ENCODE measurements around the gene GRB2.

DNA sequence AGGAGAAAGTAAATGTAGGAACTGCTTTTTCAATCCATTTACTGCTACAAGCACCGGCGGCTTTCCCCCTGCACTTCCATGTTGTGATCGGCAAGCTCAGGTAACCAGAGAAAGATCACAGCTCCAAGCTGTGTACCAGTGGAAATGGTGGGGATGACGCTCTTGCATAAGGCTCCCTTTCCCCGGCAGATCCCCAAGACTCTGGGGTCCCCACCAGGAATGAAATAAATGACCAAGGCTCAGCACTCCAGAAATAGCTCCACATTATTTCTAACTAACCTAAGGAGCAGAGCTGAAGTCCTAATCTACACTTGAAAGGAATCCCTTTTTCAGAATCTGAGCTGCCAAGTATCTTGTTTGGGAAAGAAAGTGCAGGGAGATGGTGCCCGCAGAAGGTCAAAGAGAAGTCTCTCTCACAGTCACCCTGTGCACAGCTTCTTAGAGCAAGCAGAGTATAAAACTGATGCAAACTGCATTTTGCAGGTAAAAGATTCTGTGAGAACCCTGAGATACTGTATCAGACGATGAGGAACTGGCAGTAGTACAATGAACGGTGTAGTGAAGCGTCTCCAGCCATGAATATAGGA is 11.1 kb downstream of the GRB2 start:
- TF ChIP-seq, protein P1, sequence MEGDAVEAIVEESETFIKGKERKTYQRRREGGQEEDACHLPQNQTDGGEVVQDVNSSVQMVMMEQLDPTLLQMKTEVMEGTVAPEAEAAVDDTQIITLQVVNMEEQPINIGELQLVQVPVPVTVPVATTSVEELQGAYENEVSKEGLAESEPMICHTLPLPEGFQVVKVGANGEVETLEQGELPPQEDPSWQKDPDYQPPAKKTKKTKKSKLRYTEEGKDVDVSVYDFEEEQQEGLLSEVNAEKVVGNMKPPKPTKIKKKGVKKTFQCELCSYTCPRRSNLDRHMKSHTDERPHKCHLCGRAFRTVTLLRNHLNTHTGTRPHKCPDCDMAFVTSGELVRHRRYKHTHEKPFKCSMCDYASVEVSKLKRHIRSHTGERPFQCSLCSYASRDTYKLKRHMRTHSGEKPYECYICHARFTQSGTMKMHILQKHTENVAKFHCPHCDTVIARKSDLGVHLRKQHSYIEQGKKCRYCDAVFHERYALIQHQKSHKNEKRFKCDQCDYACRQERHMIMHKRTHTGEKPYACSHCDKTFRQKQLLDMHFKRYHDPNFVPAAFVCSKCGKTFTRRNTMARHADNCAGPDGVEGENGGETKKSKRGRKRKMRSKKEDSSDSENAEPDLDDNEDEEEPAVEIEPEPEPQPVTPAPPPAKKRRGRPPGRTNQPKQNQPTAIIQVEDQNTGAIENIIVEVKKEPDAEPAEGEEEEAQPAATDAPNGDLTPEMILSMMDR (IDR thresholded peaks at IDR 0.05; ENCODE audit: insufficient read depth, low read length, poor library complexity, severe bottlenecking): no peak
- TF ChIP-seq EZH2phosphoT487 (conservative IDR thresholded peaks at IDR 0.05; ENCODE audit: low read length): no peak

Measured in SU-DHL-6 (cell line).